DND-41 (cell line): ENCODE measurements around the gene PURB.

Experiments
- CTCF ChIP-seq: IDR thresholded peaks from 2 replicates; pipeline ENCODE4 v1.5.1; 2012; ENCODE audit warnings: borderline replicate concordance, low read length, moderate library complexity, mild to moderate bottlenecking; ENCODE audit not compliant: poor library complexity, severe bottlenecking; ENCODE audit errors: extremely low read depth
- EZH2 ChIP-seq: IDR thresholded peaks from 3 replicates; pipeline ENCODE4 v1.6.1; 2012; ENCODE audit warnings: borderline replicate concordance, low read depth, mild to moderate bottlenecking, moderate library complexity, low read length, inconsistent platforms; ENCODE audit not compliant: severe bottlenecking

- TF ChIP-seq CTCF = no peak
- TF ChIP-seq EZH2 = no peak
Observed at GRCh38 chr7:44893710-44894234, 8.4 kb upstream of the PURB start.
